Upper lobe of left lung (tissue), 4 donors: ENCODE data around the gene MACROD2.

Source experiments
- EP300 ChIP-seq, 4 donors: sonication (generic); formaldehyde crosslinking; IDR thresholded peaks; one replicate each; pipeline ENCODE4 v1.5.1; 2017; ENCODE audit warnings: antibody characterized with exemption in 4 of 4, control low read depth in 2 of 4
- POLR2AphosphoS5 ChIP-seq, 2 donors: sonication (generic); formaldehyde crosslinking; IDR thresholded peaks; one replicate each; pipeline ENCODE4 v1.5.1; 2017; ENCODE audit warnings: antibody characterized with exemption in 2 of 2
- TF ChIP-seq, protein P1 (sequence below), 6 experiments: fragments of 450-650 bp in 4 of 6; fragments of 200-600 bp in 2 of 6; sonication (generic) in 2 of 6; IDR thresholded peaks; one replicate each; pipeline ENCODE4 v1.5.1; 2016 to 2019; ENCODE audit warnings: antibody characterized with exemption in 6 of 6

DNA sequence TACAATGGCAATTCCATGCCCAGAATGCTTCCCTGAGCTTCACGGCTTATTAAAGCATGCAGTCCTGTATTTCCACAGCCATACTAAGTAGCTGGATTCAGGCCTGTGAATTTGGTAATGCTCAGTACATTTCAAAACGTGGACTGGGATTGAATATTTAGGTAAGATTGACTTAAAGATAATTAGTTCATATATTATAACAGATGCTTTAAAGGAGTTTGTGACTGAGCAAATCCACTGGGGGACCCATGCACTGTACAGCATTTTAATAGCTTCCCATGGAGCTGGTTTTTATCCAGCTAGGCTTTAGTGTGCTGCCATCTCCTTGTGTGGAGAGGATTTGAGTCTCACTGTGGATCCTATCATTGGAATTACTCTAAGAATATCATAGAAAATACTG lies 763.0 kb downstream of the MACROD2 start:
- TF ChIP-seq POLR2AphosphoS5 (IDR thresholded peaks at IDR 0.05), result no peak
- TF ChIP-seq, protein P1, sequence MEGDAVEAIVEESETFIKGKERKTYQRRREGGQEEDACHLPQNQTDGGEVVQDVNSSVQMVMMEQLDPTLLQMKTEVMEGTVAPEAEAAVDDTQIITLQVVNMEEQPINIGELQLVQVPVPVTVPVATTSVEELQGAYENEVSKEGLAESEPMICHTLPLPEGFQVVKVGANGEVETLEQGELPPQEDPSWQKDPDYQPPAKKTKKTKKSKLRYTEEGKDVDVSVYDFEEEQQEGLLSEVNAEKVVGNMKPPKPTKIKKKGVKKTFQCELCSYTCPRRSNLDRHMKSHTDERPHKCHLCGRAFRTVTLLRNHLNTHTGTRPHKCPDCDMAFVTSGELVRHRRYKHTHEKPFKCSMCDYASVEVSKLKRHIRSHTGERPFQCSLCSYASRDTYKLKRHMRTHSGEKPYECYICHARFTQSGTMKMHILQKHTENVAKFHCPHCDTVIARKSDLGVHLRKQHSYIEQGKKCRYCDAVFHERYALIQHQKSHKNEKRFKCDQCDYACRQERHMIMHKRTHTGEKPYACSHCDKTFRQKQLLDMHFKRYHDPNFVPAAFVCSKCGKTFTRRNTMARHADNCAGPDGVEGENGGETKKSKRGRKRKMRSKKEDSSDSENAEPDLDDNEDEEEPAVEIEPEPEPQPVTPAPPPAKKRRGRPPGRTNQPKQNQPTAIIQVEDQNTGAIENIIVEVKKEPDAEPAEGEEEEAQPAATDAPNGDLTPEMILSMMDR (IDR thresholded peaks at IDR 0.05), result no peak
- TF ChIP-seq EP300 (IDR thresholded peaks at IDR 0.05), result no peak
